Testis (tissue), 2 donors: ENCODE measurements around the gene ROBO1.

Experiments
- POLR2A ChIP-seq: fragments of 450-650 bp; IDR thresholded peaks from one replicate; pipeline ENCODE4 v1.6.1; 2017; ENCODE audit warnings: antibody characterized with exemption, mild to moderate bottlenecking, moderate library complexity
- TF ChIP-seq, protein P1 (sequence below), 3 experiments: fragments of 450-650 bp in 2 of 3; fragments of 200-600 bp in 1 of 3; sonication (generic) in 1 of 3; IDR thresholded peaks; one replicate each; pipeline ENCODE4 v1.5.1; 2016 to 2019; ENCODE audit warnings: antibody characterized with exemption in 3 of 3, mild to moderate bottlenecking in 2 of 3, moderate library complexity in 1 of 3

DNA sequence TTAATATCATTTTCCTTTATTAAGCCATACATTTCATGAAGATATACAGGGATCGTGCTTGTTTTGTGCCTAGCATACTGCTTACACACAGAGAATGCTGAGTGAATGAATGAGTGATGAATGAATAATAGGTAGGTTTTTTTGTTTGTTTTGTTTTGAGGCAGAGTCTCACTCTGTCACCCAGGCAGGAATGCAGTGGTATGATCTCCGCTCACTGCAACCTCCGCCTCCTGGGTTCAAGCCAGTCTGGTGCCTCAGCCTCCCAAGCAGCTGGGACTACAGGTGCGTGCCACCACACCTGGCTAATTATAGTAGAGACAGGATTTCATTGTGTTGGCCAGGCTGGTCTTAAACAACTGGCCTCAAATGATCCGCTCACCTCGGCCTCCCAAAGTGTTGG, 400.0 kb downstream of the ROBO1 start:
- TF ChIP-seq, protein P1, sequence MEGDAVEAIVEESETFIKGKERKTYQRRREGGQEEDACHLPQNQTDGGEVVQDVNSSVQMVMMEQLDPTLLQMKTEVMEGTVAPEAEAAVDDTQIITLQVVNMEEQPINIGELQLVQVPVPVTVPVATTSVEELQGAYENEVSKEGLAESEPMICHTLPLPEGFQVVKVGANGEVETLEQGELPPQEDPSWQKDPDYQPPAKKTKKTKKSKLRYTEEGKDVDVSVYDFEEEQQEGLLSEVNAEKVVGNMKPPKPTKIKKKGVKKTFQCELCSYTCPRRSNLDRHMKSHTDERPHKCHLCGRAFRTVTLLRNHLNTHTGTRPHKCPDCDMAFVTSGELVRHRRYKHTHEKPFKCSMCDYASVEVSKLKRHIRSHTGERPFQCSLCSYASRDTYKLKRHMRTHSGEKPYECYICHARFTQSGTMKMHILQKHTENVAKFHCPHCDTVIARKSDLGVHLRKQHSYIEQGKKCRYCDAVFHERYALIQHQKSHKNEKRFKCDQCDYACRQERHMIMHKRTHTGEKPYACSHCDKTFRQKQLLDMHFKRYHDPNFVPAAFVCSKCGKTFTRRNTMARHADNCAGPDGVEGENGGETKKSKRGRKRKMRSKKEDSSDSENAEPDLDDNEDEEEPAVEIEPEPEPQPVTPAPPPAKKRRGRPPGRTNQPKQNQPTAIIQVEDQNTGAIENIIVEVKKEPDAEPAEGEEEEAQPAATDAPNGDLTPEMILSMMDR (IDR thresholded peaks at IDR 0.05), result no peak
- TF ChIP-seq POLR2A, result no peak
